NCI-H1417 treated with DMSO at 0.1 percent for 48 hours (cell line): ENCODE results near the gene OSTF1.

Experiments
- DNase-seq: peaks from one replicate; lab custom pipeline; 2025; lab: John Stamatoyannopoulos, UW

The OSTF1 gene

GRCh38 chr9:75085640-75086039 lies 2.7 kb upstream of the OSTF1 start:
- no peak for DNase-seq

- no peak for DNase-seq
Measured at GRCh38 chr9:75086541-75087288, 1.6 kb upstream of the OSTF1 start.

GRCh38 chr9:75087289-75087823 lies 958 bp upstream of the OSTF1 start:
- no peak for DNase-seq

- DNase-seq = no peak
Measured at GRCh38 chr9:75088646-75089372, 495 bp downstream of the OSTF1 start.

- DNase-seq = no peak
Measured at GRCh38 chr9:75089373-75089766, 1.1 kb downstream of the OSTF1 start.

GRCh38 chr9:75090579-75090978 lies 2.3 kb downstream of the OSTF1 start:
- DNase-seq = no peak

GRCh38 chr9:75092766-75093165 lies 4.5 kb downstream of the OSTF1 start:
- no peak for DNase-seq

- DNase-seq = no peak
Measured at GRCh38 chr9:75096796-75097195, 8.5 kb downstream of the OSTF1 start.

GRCh38 chr9:75101004-75101588 lies 12.8 kb downstream of the OSTF1 start:
- DNase-seq = no peak

GRCh38 chr9:75102177-75102790 lies 14.0 kb downstream of the OSTF1 start:
- no peak for DNase-seq

- DNase-seq = no peak
Measured at GRCh38 chr9:75104607-75105006, 16.3 kb downstream of the OSTF1 start.

- no peak for DNase-seq
Measured at GRCh38 chr9:75105019-75105540, 16.8 kb downstream of the OSTF1 start.

GRCh38 chr9:75105841-75106240 lies 17.5 kb downstream of the OSTF1 start:
- DNase-seq = no peak

- no peak for DNase-seq
Measured at GRCh38 chr9:75106857-75107256, 18.5 kb downstream of the OSTF1 start.

- DNase-seq = no peak
Measured at GRCh38 chr9:75108571-75108970, 20.3 kb downstream of the OSTF1 start.

- no peak for DNase-seq
Measured at GRCh38 chr9:75109210-75109839, 21.0 kb downstream of the OSTF1 start.

GRCh38 chr9:75111019-75111622 lies 22.8 kb downstream of the OSTF1 start:
- DNase-seq = no peak

- no peak for DNase-seq
Measured at GRCh38 chr9:75112789-75113188, 24.5 kb downstream of the OSTF1 start.

- no peak for DNase-seq
Measured at GRCh38 chr9:75116306-75116705, 28.0 kb downstream of the OSTF1 start.

- no peak for DNase-seq
Measured at GRCh38 chr9:75117564-75117963, 29.2 kb downstream of the OSTF1 start.

GRCh38 chr9:75120686-75121085 lies 32.4 kb downstream of the OSTF1 start:
- DNase-seq = no peak
